Hippocampal formation (tissue), 2 donors: ENCODE results near the gene SINHCAF.

ENCODE experiments used
- DNase-seq, 2 donors: peaks; one replicate each; lab custom pipeline; 2025; lab: John Stamatoyannopoulos, UW

SINHCAF gene

DNA sequence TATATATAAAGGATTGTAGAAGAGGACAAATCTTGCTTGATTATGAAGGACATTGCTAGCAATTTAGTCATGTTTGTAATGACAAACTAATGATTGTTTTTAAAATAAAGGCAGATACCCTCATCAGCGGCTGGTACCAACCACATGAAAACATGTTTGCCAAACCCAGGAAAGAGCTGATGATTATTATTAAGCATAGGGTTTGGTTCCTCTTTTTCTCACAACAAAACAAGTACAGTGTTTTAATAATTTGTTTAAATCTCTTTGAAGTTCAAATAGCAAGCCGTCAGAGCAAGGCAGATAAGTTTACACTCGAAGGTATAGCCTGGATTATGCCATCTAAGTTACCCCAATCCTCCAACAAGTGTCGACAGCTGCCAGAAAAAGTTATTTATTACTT, 5.3 kb upstream of the SINHCAF start:
- no peak for DNase-seq

DNA sequence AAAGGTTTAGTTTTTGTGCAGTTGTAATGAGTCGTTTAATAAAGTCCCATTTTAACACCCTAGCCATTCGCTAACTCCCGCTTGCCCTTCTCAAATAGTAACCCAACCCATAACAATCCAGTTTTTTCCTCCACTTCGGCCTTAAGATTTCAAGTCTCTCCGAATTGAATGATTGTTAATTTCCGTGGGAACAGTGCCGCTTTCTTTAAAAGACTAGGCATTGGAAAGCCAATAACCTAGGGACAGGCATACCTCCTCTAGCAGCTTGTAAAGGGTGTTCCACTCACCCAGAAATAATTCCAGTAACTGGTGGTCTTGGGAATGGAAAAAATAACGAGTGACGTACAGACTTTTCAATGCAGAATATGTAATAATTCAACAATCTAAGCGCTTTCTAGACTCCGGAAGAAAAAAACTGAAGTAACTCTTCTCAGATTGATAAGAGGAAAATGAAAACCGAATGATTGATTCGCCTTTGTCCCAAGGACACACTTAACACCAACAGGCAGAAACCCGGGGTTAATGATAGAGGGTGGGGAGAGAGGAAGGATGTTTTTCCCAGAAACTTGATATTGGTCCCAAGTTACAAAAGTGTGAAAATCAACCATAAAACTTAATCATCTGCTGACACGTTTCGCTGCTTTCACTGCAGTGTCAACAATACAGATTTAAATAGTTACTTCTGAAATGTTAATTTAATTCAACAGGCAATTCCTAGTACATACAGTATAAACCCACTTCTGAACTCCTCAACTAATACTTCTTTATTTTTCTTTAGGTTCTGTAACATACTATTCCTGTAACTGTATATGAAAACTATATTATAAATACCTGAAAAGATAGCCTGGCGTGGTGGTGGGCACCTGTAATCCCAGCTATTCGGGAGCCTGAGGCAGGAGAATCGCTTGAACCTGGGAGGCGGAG, 1.0 kb upstream of the SINHCAF start:
- no peak for DNase-seq

DNA sequence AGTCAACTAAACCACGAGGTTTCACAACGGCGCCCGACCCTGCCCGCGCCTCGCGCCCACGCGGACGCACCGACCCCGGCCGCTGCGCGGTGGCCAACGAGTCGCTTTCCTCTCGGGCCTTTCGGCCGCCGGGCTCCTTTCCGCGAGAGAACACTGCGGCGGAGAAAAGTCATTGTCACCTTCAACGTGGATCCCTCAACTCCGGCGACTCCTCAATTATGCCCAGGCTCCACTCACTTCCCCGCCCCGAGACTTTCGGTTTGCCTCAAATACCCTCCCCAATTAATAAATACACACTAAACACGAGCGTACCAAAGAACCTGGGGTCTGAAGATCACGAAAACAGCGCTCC, 450 bp downstream of the SINHCAF start:
- no peak for DNase-seq

DNA sequence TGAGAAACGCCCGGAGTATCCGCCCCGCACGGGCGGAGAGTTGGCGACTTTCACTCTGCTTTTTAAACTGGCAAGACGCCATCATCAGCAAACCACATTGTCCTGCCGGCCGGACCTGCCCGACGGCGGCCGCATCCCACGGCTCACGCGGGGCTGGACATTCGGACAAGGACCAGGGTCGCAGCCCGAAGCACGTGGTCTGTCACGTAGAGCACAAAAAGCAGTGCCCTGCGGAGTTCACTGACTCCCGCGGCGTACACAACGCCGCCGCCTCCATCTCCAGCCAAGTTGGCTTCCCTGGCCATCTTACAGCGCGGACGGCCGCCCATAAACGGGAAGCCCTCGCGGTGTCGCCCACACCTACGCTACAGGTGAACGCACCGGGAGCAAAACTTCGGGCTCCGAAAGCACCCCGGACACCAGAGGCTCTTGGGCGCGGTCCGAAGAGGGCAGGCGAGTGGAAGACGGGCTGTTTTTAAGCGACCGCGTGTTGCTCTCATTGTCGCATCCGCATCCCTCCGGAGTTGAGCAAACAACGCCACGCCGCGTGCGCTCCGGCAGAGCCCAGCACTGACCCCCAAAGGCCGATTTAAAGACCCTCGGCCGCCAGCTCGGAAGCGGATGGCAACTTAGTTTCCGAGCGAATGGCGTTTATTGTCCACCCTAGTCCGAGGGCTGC, 966 bp downstream of the SINHCAF start:
- peak; percentile 5 to 31 for DNase-seq

DNA sequence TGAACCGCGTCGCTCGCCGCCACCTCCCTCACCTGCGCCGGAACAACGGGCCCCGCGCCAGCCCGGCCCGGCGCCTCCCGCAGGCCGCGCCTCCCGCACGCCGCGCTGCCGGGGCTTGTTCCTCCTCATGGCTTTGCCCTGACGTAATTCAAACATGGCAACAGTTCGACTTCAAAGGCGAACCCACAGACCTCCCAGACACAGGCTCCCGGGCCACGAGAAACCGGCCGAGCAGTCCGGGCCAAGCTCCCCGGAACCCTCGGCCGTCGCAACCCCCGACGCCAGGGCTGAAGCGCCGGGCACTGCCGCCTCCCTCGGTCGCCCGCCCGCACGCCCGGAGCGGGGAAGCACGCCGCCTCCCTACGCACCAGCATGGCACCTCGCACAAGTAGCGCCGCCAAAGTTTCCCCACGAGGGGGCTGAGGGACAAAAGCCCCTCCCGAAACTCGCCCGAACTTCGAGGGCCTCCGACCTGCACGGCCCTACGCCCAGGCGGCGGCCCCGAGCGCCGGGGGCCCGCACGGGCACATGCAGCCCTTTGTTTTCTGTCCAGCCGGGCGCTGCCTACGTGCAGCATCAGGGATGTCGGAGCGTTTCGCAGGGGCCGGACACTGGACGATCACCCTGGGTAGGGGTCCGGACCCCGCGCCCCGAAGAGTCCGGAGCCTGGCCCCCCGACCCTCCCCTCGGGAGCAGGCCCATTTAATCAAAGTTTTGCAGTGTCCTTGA, 1.7 kb downstream of the SINHCAF start:
- DNase-seq = peak in 1 of 2 donors; percentile 12

DNA sequence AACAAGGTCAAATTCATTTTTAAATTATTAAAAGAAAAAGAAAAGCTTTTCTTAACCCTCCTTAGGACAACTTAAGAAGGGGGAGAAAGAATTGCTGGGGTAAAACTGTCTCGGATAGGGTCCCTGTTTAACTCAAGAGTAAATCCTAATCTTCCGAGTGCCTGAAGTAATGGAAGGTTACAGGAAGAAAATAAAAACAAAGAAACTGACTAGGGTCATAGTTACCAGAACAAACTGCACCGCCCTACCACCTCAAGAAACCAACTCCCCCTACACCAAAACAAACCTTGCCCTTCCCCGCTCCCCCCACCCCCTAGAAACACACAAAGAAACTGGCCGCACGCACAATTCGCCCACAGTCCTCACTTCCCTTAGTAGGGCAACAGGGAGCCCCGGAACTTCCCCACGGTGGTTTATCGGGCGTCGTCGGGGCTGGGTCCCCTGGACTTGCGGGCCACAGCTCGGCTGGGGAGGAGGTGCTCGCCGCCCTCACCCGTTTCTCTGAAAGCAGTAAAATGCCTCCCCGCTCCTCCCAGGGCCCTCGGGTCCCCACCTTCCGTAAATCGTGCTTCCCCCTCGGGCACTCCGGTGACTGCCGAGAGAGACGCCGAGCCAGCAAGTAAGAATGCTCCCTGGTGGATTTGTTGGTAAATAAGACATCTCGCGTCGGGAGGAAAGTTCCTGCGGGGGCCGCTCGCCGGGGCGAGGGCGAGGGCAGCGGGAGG, 2.4 kb downstream of the SINHCAF start:
- DNase-seq = no peak

DNA sequence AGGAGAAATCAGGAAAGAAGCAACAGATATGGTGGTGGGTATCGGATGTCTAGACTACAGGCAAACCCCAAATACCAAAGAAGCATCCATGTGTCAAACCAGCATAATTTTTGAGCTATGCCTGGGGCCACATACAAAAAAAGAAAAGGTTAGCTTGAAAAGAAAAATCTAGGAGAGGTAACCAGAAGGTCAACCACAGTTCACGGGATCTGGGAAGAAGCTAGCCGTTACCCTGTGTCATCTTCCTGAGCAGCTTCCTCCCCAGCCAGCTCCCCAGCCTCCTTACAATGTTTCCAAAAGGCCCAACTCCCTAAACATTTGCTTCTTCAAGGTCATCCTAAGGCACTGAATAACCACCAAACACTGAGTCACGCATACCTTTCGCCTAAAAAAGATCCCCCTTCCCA, 3.1 kb downstream of the SINHCAF start:
- no peak for DNase-seq

DNA sequence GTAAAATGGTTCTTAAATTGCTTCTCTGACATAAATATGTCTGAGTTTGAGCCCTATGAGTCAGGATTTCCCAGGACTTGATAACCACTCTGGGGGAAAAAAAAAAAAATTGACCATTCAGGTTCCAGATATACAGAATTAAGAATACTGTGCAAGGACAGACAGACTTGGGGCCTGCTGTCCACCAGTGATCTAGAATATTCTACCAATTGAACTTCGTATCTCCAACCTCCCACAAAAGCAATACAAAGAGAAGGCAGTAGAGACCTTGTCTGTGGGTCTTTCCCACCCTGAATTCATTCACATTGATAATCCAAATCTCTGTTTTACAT, 4.1 kb downstream of the SINHCAF start:
- DNase-seq = no peak

DNA sequence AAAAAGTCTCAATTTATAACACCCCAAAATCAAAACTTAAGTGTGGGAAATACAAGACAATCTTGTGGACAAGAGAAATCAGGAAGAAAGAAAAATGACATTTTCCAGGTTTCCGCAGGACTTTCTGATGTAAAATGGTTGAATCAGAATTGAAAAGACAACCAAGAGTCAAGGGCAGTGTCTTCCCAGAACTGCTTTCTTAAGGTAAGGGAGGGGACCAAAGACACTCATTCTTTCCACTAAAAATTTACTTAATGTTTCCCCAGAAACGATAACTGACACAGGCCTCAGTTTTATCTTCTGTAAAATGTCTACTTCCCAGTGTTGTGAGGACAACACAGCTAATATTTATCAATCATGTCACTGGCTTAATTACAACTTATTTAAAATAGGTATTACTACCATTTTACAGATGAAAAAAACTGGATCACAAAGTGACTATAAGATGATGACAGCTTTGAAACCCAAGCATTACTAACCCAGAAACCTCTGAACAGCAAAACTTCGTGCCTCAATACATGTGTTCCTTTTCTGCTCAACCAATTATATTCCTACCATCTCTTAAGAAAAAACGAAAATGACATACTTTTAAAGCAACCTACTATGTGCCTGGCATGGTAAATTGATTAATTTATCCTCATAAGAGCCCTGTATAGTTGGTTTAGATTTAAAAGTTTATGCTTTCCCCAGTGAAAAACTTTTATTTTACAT, 4.6 kb downstream of the SINHCAF start:
- DNase-seq = no peak

DNA sequence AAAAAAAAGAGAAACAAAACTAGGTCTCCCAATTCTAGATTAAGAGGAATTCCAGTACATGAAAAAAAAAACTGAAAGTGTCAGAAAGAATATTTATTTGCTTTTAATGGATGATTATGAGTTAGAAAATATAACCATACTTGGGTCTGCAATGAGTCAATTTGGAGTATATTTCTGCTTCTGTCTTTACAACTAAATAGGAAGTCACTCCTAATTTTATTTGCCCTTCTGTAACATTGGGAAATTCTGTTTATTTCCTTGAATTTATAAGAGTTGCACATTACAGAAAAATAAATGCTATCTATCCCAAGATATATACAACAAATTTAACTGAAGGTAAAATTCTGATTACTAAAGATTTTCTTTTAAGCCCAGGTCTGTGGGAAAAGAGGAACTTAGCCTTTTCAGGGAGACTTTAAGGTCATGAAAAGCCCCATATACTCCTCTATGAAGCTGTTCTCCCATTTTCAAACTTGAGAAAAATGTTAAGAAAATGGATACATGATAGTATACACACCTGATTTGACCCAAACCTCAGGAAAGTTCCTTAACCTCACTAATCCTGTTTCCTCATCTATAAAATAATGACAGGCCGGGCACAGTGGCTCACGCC, 7.2 kb downstream of the SINHCAF start:
- DNase-seq = no peak

DNA sequence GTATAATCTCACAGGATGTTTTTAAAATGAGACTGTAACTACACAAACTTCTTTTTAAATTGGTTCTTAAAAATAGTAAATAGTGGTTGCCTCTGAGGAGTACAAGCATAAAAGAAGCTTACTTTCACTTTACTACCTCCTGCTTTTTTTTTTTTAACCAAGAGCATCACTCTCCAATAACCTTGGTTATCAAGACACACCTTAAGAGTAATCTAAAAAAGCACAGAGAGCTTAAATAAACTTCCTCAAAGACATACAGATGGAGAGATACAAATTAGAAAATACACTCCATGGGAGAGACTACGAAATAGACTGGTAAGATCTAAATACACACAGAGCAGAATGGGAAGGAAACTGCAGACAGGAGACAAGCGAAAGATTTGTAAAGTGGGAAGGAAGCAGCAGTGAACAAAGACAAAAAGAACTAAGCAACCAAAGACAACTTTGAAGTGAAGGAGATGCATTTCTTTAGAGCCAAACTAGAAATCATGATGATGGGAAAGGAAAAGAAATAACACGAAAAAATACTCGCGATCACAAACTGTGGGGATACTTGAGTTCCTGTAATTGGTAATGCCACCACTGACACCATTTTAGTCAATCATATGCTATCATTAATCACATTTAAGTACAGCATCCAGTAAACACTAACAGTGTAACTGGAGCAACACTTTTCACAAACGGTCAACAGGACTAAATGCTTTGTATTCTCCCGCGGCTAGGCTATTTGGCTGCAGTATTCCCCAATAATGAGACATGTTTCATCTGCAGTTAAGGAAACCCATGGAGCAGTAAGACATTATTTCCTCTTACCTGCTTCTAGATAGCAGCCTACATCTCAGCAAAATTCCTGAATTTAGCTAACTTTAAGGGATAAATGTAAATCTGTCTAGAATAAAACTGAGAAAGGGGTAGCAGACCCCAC, 8.2 kb downstream of the SINHCAF start:
- peak in 1 of 2 donors; percentile 3 for DNase-seq

DNA sequence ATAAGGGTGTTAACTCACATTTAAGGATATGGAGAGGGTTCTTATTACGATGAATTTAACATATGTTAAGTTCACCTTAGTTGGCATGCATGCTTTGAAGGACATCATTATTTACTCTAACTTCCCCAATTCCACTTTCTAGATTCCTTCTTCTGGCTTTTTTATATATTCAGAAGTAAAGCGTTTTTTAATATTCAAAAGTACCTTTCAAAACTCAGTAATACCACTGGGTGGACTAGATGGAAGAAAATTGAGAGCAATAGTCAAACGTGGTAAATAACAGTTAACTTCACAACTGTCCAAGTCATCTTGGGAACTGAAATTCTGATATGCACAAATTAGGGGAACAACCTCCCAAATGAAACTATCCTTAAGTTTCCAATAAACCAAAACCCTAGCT, 9.1 kb downstream of the SINHCAF start:
- no peak for DNase-seq

DNA sequence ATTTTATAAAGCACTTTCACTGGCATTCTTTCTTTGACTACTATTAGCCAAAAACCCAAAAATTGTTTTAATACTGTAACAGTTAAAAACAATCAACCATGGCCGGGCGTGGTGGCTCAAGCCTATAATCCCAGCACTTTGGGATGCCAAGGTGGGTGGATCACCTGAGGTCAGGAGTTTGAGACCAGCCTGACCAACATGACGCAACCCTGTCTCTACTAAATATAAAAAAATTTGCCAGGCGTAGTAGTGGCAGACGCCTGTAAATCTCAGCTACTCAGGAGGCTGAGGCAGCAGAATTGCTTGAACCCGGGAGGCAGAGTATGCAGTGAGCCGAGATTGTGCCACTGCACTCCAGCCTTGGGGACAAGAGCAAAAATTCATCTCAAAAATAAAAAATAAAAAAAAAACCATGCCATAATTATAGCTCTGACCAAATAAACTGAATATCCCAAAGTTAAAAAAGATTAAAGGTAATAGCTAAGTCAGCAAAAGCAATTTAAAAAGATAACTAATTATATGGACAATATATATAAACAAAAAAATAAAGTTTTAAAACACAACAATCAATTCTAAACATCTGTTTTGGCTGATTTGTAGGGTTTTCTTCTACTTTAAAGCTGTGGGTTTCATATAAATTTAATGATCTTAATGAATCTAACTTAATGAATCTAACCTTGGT, 10.0 kb downstream of the SINHCAF start:
- no peak for DNase-seq

DNA sequence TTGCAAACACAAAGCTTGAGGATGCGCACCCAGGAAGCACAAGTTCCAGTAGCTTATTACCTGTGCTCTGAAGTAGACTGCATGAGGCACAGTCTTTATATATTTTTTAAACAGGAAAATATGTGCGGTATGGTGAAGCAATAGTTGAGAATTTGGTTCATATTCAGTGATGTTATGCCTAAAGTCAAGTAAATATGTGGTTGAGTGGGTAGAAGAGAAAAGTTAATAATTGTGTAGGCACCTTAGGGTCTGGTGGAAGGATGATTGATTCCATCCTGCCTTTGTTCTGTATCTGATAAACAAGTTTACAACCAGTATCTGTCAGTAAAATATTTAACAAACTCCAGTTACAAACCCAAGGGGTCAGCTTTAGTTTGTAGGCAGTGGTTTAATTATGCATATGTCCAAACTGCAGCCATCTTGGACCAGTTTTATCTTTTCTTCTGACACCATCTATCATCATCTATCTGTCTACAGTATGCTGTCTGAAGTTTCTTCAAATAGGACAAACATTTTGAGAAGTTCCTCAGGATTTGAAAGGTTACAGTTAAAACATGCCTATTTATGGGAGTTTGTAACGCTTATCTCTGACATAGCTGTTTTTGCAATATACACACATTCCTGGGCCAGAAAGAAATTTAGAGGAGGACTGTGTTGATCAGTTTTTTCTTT, 10.8 kb downstream of the SINHCAF start:
- no peak for DNase-seq

DNA sequence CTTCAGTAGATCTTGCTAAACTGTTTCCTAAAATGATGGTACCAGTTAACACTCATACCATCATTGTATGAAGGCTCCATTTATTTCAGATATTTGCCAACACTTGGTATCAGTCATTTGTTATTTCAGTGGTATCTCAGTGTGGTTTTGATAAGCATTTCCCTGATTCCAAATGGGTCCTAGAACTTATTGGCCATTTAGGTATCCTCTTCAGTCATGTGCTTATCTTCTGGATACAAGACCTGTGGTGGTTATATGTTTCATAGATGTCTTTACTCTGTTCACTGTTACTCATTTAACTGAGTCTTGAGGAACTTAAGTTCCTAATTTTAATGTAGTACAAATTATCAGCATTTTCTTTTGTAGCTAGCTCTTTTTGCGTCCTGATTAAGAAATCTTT, 13.5 kb downstream of the SINHCAF start:
- DNase-seq = no peak

DNA sequence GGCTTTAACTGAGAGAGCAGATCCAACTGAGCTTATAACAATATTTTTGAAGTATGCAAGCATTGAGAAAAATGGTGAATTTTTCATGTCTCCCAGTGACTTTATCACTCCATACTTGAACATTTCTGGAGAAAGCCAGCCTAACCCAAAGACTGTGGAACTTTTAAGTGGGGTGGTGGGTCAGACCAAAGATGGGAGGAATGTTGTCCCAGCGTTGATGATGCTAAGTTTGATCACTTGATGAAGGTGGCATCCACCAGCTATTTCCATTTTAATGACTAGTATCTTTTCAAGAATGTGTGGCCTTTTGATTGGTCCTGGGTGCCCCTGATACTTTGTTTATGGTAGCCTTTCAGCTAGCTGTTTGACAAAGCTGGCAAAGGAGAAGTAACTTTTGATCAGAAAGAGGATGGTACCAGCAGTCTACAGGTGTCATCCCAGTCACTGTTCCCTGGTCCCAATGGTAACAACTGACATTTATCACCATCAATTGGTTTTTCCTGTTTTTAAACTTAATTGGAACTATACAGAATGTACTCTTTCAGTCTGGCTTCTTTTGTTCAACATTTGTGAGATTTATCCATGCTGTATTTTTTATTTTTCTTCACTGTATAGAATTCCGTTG, 14.2 kb downstream of the SINHCAF start:
- no peak for DNase-seq

DNA sequence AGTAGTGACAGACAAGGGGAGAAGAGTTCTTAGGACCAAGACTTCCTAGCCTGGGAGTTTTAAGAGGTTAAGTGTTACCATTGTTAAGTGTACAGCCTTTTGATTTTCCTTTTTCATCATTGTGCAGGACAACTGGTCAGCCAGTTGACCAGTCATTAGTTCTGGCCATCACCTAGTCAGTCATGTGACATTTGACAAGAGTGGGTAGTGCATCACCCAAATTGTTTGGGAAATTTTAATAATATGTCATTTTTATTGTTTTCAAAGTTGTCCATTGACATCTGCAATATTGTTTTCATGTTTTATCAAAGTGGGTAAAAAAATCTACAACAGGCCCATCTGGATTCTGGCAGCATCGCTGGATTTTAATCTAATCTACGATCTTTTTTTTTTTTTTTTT, 15.5 kb downstream of the SINHCAF start:
- DNase-seq = no peak

DNA sequence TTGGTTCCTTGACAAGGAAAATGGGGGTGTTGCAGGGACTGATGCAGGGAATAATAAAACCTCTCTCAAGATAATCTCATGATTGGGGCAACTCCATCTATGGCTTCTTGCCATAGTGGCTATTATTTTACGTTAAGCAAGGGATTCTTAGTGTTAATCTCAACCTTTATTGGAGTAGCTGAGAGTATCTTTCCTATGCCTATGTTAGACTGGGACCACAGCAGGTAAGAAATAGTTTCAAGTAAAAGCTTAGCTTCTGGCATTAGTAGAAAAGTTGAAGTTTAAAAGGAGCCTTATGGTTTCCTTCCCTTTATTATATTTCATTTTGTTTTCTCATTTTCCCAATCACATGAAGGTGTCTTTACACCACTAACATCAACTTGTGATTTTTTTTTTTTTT, 16.7 kb downstream of the SINHCAF start:
- no peak for DNase-seq
